IMR-90 (cell line): ENCODE results near the gene SSBP3. TPM values are rescaled to one million over a fixed set of nuclear protein-coding genes. Genes with fewer than 3 reads are reported as not detected.

Experiments
- ATAC-seq: fragments of 200-7000 bp; cut with Tn5 transposase; 2 replicates; pipeline ENCODE4 v1.9.1; 2020; ENCODE audit warnings: low read depth, mild to moderate bottlenecking, moderate library complexity
- BruUV-seq: library from RNA; stranded (reverse); fragments of 400-500 nt; replicated peaks from 2 replicates; lab custom pipeline; 2021; lab: Mats Ljungman, UMichigan
- CTCF ChIA-PET: fragments of 300-600 bp; formaldehyde crosslinking; extraction: SDS; loops from one replicate; lab custom pipeline; 2021; ENCODE audit warnings: antibody characterized with exemption; lab: Yijun Ruan, JAX
- POLR2A ChIA-PET: fragments of 300-600 bp; sonication (Branson Sonifier 250); formaldehyde crosslinking; loops from one replicate; lab custom pipeline; 2022; ENCODE audit warnings: antibody characterized with exemption; ENCODE audit not compliant: unreplicated experiment; lab: Charles Lee
- DNase-seq: peaks from one replicate; pipeline ENCODE4 v3.0.0; 2013
- H2AFZ ChIP-seq: replicated peaks from 2 replicates; pipeline ENCODE3; 2013; ENCODE audit warnings: low read length, mild to moderate bottlenecking; ENCODE audit not compliant: poor library complexity
- H2AK5ac ChIP-seq: 2 replicates; pipeline ENCODE4 v1.6.1; 2013; ENCODE audit warnings: low read depth, low read length, inconsistent platforms
- H2AK9ac ChIP-seq: replicated peaks from 2 replicates; pipeline ENCODE3; 2013; ENCODE audit warnings: mild to moderate bottlenecking, low read depth, low read length, moderate library complexity; ENCODE audit not compliant: poor library complexity
- H2BK120ac ChIP-seq: 2 replicates; pipeline ENCODE4 v1.6.1; 2013; ENCODE audit warnings: low read depth, low read length, inconsistent platforms
- H2BK15ac ChIP-seq: 3 replicates; pipeline ENCODE4 v1.6.1; 2013; ENCODE audit warnings: low read depth, low read length, inconsistent platforms
- H2BK20ac ChIP-seq: 2 replicates; pipeline ENCODE4 v1.6.1; 2013; ENCODE audit warnings: low read depth, mild to moderate bottlenecking, inconsistent platforms, low read length, moderate library complexity
- H2BK5ac ChIP-seq: 2 replicates; pipeline ENCODE4 v1.6.1; 2013; ENCODE audit warnings: mild to moderate bottlenecking, low read depth, low read length, inconsistent platforms; ENCODE audit not compliant: poor library complexity, severe bottlenecking
- H3K14ac ChIP-seq: replicated peaks from 2 replicates; pipeline ENCODE4 v1.6.1; 2013; ENCODE audit warnings: low read depth, low read length, inconsistent platforms
- H3K18ac ChIP-seq: 2 replicates; pipeline ENCODE4 v1.6.1; 2013; ENCODE audit warnings: low read depth, low read length, control low read depth
- H3K23ac ChIP-seq: 2 replicates; pipeline ENCODE4 v1.6.1; 2013; ENCODE audit warnings: low read depth, low read length, inconsistent platforms
- H3K27ac ChIP-seq: 2 replicates; pipeline ENCODE4 v1.5.1; 2013; ENCODE audit warnings: mild to moderate bottlenecking, control low read depth, low read length; ENCODE audit not compliant: insufficient read depth
- H3K27me3 ChIP-seq: 2 replicates; pipeline ENCODE4 v1.6.1; 2013; ENCODE audit warnings: low read length; ENCODE audit not compliant: control insufficient read depth, insufficient read depth
- H3K36me3 ChIP-seq: 2 replicates; pipeline ENCODE4 v1.6.1; 2013; ENCODE audit warnings: low read length, mixed read lengths; ENCODE audit not compliant: control insufficient read depth, insufficient read depth
- H3K4ac ChIP-seq: 2 replicates; pipeline ENCODE4 v1.6.1; 2013; ENCODE audit warnings: low read depth, low read length, inconsistent platforms
- H3K4me1 ChIP-seq: 2 replicates; pipeline ENCODE4 v1.6.1; 2013; ENCODE audit warnings: low read length, mixed read lengths; ENCODE audit not compliant: control insufficient read depth, insufficient read depth
- H3K4me2 ChIP-seq: 2 replicates; pipeline ENCODE4 v1.6.1; 2013; ENCODE audit warnings: low read depth, mild to moderate bottlenecking, control low read depth, low read length, moderate library complexity
- H3K4me3 ChIP-seq: 2 replicates; pipeline ENCODE4 v1.5.1; 2013; ENCODE audit warnings: low read depth, mild to moderate bottlenecking, control low read depth, low read length, moderate library complexity; ENCODE audit not compliant: insufficient read depth
- H3K56ac ChIP-seq: 2 replicates; pipeline ENCODE4 v1.6.1; 2013; ENCODE audit warnings: low read length, inconsistent platforms; ENCODE audit not compliant: insufficient read depth; ENCODE audit errors: extremely low read depth
- H3K79me1 ChIP-seq, 2 experiments: 2 replicates each; pipeline ENCODE4 v1.6.1; 2013; ENCODE audit warnings: low read length in 2 of 2, inconsistent platforms in 1 of 2, low read depth in 1 of 2
- H3K9ac ChIP-seq: 2 replicates; pipeline ENCODE4 v1.6.1; 2013; ENCODE audit warnings: low read depth, low read length, control low read depth
- H3K9me1 ChIP-seq: 2 replicates; pipeline ENCODE4 v1.6.1; 2013; ENCODE audit warnings: low read length, inconsistent platforms; ENCODE audit not compliant: insufficient read depth
- H3K9me3 ChIP-seq: 2 replicates; pipeline ENCODE4 v1.6.1; 2013; ENCODE audit warnings: low read length; ENCODE audit not compliant: control insufficient read depth, insufficient read depth
- H4K20me1 ChIP-seq: 2 replicates; pipeline ENCODE4 v1.6.1; 2013; ENCODE audit warnings: low read length, inconsistent platforms; ENCODE audit not compliant: insufficient read depth
- H4K5ac ChIP-seq: 2 replicates; pipeline ENCODE4 v1.6.1; 2013; ENCODE audit warnings: mild to moderate bottlenecking, low read depth, low read length, control low read depth
- H4K8ac ChIP-seq, 2 experiments: 2 replicates each; pipeline ENCODE4 v1.6.1; 2013; ENCODE audit warnings: low read depth in 2 of 2, low read length in 2 of 2, control low read depth in 1 of 2, inconsistent platforms in 1 of 2
- H4K91ac ChIP-seq: 2 replicates; pipeline ENCODE4 v1.6.1; 2013; ENCODE audit warnings: low read depth, low read length, inconsistent platforms; ENCODE audit not compliant: insufficient read depth
- CHD1 ChIP-seq: IDR thresholded peaks from 2 replicates; pipeline ENCODE4 v1.6.1; 2012; ENCODE audit warnings: low read depth, low read length, improper control_type of control experiment
- FOS ChIP-seq: fragments of 150-350 bp; IDR thresholded peaks from 2 replicates; pipeline ENCODE4 v1.6.1; 2016; ENCODE audit warnings: low read depth, low read length
- MXI1 ChIP-seq: IDR thresholded peaks from 2 replicates; pipeline ENCODE4 v1.6.1; 2012; ENCODE audit warnings: low read depth, mild to moderate bottlenecking, low read length, moderate library complexity, borderline replicate concordance
- NFE2L2 ChIP-seq: fragments of 150-350 bp; IDR thresholded peaks from 2 replicates; pipeline ENCODE4 v1.6.1; 2016; ENCODE audit warnings: low read depth, mild to moderate bottlenecking, low read length
- POLR2A ChIP-seq: IDR thresholded peaks from 2 replicates; pipeline ENCODE4 v1.6.1; 2012; ENCODE audit warnings: mild to moderate bottlenecking, low read depth, low read length
- RAD21 ChIP-seq: IDR thresholded peaks from 2 replicates; pipeline ENCODE4 v1.6.1; 2012; ENCODE audit warnings: low read length, improper control_type of control experiment
- RCOR1 ChIP-seq: IDR thresholded peaks from 2 replicates; pipeline ENCODE4 v1.6.1; 2012; ENCODE audit warnings: mild to moderate bottlenecking, low read length, improper control_type of control experiment; ENCODE audit not compliant: insufficient replicate concordance
- SMC3 ChIP-seq: fragments of 150-350 bp; IDR thresholded peaks from 2 replicates; pipeline ENCODE4 v1.6.1; 2016; ENCODE audit warnings: low read depth, mild to moderate bottlenecking, antibody characterized with exemption, low read length, moderate library complexity
- WGBS, 2 experiments: methylation state at CpG; one replicate each; pipeline versions ENCODE4 v1.1.5 to v1.1.7; 2013; ENCODE audit warnings: missing lambda C conversion rate in 2 of 2; ENCODE audit not compliant: insufficient read length in 1 of 2; ENCODE audit errors: extremely low coverage in 2 of 2; 5-methylcytosine and 5-hydroxymethylcytosine counted together
- dilution Hi-C: fragments of 300-500 bp; cut with HindIII; formaldehyde crosslinking; loops from one replicate; pipeline ENCODE4 v1.14.3; 2018; ENCODE audit warnings: low sequenced_read_pairs; ENCODE audit not compliant: unreplicated experiment
- in situ Hi-C: fragments of 300-500 bp; cut with MboI; formaldehyde crosslinking; loops from 3 replicates; pipeline ENCODE4 v1.14.3; 2019; ENCODE audit warnings: low sequenced_read_pairs, inconsistent platforms, mixed read lengths
- intact Hi-C: fragments of 100-400 bp; cut with micrococcal nuclease; formaldehyde crosslinking; loops from 2 replicates; pipeline ENCODE4 v1.10.0; 2022
- polyA plus RNA-seq, 3 experiments: library from polyadenylated mRNA; depleted of rRNA; stranded (reverse); fragments of >200 nt; gene quantifications; 2 replicates each; pipeline ENCODE4 v1.2.3, GENCODE V29; 2012; ENCODE audit warnings: low replicate concordance in 1 of 3
- total RNA-seq: library from RNA; depleted of rRNA; stranded (reverse); fragments of >200 nt; gene quantifications from 2 replicates; pipeline ENCODE4 v1.2.3, GENCODE V29; 2012
- TF ChIP-seq, protein P1 (sequence below): fragments of 150-350 bp; IDR thresholded peaks from 2 replicates; pipeline ENCODE4 v1.6.1; 2016; ENCODE audit warnings: low read depth, mild to moderate bottlenecking, low read length, moderate library complexity, borderline replicate concordance
- TF ChIP-seq, protein P2 (sequence below): fragments of 150-350 bp; IDR thresholded peaks from 2 replicates; pipeline ENCODE4 v1.6.1; 2017; ENCODE audit warnings: mild to moderate bottlenecking, antibody characterized with exemption, low read length, low read depth

SSBP3 gene
- total and polyA plus RNA-seq, 2 of the 4 experiments (the other 2 are of a cell fraction) = 10.9 to 39.6 TPM

DNA sequence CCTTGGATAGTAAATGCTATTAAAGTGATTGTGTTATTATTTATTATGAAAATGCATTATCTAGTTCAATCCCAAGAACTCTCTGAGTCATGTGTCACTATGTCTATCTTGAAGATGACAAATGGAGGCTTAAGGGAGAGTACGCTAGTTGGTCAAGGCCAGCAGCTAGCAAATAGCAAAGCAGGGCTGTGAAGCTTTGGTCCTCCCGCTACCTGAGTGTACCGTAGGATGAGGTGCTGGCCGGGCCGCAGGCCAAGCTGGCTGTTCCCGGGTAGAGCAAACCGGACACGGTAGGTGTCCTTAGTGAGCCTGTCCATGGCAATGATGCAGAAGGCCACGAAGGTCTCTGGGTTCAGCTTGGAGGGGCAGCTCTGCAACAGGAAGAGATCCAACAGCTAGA is 215.7 kb downstream of the SSBP3 start:
- Histone ChIP-seq H3K4me2 (no peak overlapping the region), H3K9me1 (peaks cover 9% of the 10 kb centered on the region; the same call in 1 of the 2 replicates), H3K18ac (no peak overlapping the region), H3K14ac (no peak overlapping the region), H3K27me3 (no peaks in the 10 kb centered on the region), H2AFZ (no peak overlapping the region), H4K20me1 (no peaks in the 10 kb centered on the region), H4K8ac (no peak overlapping the region), H3K4ac (no peak overlapping the region), H4K5ac (no peak overlapping the region), H3K9ac (no peak overlapping the region), H3K79me1 (no peaks in the 10 kb centered on the region), H2BK20ac (no peak overlapping the region), H3K56ac (no peak overlapping the region), H3K36me3 (peaks cover 1% of the 10 kb centered on the region; the same call in 1 of the 2 replicates), H2BK5ac (no peak overlapping the region), H4K91ac (no peak overlapping the region), H3K4me3 (no peak overlapping the region), H2BK120ac (no peak overlapping the region), H2AK5ac (no peak overlapping the region), H3K9me3 (no peaks in the 10 kb centered on the region), H3K4me1 (peaks cover 1% of the 10 kb centered on the region; the same call in 1 of the 2 replicates), H2AK9ac (no peak overlapping the region), H2BK15ac (no peak overlapping the region), H3K23ac (no peak overlapping the region), H3K27ac (no peak overlapping the region)
- WGBS, 2 experiments = 91% methylated on average over 4 of the region's 9 CpGs; no CpG with 5 or more reads in 1 of the 2 experiments
- ChIA-PET CTCF (interaction anchor here (1.6 kb wide), 1 partner anchor 9 kb away, joined by 3 read pairs; no protein-coding TSS in a partner anchor), POLR2A (no interaction called here)
- DNase-seq = no peak
- TF ChIP-seq, protein P1, sequence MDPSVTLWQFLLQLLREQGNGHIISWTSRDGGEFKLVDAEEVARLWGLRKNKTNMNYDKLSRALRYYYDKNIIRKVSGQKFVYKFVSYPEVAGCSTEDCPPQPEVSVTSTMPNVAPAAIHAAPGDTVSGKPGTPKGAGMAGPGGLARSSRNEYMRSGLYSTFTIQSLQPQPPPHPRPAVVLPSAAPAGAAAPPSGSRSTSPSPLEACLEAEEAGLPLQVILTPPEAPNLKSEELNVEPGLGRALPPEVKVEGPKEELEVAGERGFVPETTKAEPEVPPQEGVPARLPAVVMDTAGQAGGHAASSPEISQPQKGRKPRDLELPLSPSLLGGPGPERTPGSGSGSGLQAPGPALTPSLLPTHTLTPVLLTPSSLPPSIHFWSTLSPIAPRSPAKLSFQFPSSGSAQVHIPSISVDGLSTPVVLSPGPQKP = no peak
- no peak for TF ChIP-seq SMC3
- no peak for TF ChIP-seq FOS
- TF ChIP-seq, protein P2, sequence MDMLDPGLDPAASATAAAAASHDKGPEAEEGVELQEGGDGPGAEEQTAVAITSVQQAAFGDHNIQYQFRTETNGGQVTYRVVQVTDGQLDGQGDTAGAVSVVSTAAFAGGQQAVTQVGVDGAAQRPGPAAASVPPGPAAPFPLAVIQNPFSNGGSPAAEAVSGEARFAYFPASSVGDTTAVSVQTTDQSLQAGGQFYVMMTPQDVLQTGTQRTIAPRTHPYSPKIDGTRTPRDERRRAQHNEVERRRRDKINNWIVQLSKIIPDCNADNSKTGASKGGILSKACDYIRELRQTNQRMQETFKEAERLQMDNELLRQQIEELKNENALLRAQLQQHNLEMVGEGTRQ = no peak
- TF ChIP-seq MXI1 = no peak
- no peak for TF ChIP-seq POLR2A
- TF ChIP-seq RCOR1 = no peak
- no peak for TF ChIP-seq NFE2L2
- TF ChIP-seq RAD21 = no peak
- TF ChIP-seq CHD1 = no peak
- in situ Hi-C loops = no loop called here
- dilution Hi-C loops = no loop called here
- BruUV-seq = no TSS peak
- ATAC-seq = no peak
- intact Hi-C loops = no loop called here
